Measurements from ENCODE around the gene AGPAT4.
"Not testable (repeated sequence)": the region's sequence is repeated elsewhere in the genome, so short reads cannot be mapped to it uniquely, and the experiment has no call there.

Gene AGPAT4, protein sequence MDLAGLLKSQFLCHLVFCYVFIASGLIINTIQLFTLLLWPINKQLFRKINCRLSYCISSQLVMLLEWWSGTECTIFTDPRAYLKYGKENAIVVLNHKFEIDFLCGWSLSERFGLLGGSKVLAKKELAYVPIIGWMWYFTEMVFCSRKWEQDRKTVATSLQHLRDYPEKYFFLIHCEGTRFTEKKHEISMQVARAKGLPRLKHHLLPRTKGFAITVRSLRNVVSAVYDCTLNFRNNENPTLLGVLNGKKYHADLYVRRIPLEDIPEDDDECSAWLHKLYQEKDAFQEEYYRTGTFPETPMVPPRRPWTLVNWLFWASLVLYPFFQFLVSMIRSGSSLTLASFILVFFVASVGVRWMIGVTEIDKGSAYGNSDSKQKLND

DNA sequence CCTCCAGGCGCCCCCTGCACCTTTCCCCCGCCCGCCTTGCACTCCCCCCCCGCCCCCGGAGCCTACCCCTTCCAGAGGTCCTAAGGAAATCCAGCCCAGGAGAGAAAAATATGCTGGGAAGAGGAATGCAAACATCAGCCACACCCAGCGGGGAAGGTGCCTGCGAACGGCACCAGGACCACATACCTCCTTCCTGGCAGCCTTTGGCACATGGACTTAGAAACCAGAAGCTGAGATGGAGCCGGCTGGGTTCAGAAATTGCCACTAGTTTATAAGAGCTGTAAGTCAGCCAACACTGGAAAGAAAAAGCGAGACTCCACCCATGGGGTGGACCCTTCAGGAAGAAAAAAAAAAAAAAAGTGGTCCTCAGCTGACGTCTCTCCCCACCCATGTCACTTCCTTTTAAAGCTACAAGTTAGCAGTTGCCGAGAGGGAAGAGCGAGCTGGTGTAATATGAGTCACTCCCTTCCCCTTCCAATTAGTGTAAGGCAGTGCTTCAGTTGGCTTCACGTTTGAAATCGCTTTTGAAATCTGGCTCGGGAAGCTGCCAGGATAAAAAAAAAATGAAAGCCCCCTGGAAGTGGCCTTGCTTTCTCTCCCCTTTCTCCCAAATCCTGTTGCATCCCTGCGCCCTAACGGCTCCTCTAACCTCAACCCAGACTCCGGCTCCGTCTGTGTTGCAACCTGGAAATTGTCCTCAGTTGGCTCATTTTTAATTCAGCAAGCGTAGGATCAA, at the start of gene AGPAT4:
Gene AGPAT4, minus strand, starts transcription at position 310 of the 736 bp plus-strand sequence. CDS start 41,848 bp downstream, outside the sequence.
- DNase-seq: no peak

DNA sequence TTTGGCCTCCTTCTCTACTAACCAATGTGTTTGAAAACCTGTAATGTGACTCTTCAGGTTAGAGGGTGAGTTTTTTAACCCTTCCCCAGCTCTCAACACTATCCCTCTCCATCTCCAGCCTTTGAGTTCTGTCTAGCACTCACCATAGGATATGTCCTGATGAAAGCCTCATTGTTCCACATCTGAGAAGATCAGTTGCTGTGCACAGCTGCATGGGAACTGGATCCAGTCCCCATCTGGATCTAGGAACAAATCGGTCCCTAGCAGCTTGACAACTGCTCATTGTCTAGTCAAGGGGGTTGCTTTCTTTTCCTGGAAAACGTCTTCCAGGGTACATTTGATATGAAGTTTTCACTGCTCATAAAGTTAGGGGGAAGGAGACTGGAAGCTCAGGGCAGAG, 45.4 kb upstream of the AGPAT4 start:
- DNase-seq: no peak

DNA sequence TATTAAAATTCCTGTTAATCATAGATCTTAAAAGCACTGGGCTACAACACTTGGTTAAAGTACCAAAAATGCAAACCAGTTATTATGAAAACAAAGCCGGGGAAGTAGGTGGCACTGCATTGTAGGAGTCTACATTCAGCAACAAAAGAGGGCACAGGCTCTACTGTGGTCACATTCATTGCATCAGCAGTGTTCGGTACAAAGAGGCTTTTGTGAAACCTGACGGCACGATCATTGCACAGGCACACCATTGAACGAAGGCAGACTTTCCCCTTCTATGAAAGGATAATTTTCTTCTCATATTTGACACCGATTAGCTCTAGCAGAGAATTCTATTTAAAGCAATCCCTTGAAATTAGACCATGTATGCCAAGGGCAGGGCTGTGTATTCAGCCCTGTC, 44.6 kb upstream of the AGPAT4 start:
- DNase-seq: no peak

DNA sequence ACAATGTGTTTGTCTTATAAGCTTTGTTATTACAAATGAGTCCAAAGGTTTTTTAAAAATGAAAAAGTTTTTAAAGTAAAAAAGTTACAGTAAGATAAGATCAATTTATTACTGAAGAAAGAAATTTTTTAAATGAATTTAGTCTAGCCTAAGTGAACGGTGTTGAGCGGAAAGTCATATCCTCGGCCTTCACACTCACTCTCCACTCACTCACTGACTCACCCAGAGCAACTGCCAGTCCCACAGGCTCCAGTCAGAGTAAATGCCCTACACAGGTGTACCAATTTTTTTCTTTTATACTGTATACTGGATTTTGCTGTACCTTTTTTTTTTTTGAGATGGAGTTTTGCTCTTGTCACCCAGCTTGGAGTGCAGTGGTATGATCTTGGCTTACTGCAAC, 42.7 kb upstream of the AGPAT4 start:
- no peak for DNase-seq

DNA sequence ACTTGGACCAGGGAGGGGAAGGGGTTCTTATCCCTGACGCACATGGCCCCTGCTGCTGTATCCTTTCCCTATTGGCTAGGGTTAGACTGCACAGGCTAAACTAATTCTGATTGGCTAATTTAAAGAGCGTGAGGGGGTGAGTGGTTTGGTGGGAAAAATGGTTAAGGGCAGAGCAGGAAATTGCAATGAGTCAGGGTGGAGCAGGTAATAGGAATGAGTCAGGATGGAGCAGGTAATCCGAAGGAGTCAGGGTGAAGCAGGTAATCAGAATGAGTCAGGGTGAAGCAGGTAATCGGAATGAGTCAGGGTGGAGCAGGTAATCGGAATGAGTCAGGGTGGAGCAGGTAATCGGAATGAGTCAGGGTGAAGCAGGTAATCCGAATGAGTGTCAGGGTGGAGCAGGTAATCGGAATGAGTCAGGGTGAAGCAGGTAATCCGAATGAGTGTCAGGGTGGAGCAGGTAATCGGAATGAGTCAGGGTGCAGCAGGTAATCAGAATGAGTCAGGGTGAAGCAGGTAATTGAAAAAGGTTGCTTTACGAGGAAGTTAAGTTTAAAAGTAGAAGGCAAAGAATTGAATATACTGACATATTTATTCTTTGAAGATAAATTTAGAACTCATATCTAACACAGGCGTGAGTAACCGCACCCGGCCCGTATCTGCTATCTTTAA, 41.5 kb upstream of the AGPAT4 start:
- DNase-seq: not testable (repeated sequence)

DNA sequence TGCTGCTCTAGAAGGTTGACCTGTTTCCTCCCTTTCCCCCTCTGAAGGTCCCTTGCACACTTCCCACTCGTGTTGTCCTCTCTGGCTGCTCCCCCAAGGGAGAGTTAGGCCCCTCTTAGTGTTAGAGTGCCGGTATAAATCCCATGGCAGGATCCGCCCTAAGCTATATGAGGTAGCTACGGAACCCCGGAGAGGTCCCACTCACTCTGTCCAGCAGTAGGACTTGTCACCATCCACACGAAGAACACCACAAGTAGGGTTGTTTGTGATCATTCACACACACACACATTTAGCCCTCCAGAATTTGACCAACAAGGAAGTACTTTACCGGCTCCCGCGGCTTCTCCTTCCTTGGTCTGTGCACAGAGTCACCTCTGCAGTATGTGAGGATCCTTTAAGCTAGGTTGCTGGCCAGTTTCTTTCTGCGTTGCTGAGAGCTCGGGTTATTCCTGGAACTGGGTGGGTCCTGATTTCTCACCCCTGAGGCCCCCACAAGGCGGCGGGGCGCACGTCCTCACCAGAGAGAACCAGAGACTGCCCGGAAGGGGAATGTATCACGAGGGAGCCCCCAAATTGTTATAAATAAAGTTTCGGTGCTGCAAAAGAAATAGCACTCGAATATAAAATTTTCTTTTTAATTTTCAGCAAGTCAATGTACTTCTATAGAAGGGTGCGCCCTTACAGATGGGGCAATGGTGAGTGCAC, 40.8 kb upstream of the AGPAT4 start:
- DNase-seq: not testable (repeated sequence)

DNA sequence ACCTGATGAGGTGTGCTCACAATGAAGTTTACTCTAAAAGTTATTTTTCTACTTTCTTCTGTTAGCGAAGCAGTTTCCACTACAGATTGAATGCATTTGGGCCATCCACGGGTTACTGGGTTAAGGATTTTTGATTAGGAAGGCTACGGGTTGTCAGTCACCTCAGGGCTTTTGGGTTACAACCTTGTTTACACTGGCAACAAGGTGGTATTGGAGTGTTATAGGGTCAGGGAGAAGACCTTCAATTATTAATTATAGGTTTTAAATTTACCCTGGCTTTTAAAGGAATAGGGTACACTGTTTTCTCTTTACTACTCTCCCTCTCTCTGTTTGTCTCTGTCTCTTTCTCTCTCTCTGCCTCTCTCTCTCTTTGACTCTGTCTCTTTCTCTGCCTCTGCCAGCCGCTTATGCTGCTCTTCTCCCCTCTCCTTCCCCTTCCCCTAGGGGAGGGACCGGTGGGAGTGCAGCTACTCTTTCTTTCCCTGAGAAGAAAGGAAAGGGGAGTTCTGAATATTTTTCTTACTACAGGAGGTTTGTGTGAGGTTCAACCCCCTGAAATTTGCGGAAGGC, 40.2 kb upstream of the AGPAT4 start:
- no peak for DNase-seq

DNA sequence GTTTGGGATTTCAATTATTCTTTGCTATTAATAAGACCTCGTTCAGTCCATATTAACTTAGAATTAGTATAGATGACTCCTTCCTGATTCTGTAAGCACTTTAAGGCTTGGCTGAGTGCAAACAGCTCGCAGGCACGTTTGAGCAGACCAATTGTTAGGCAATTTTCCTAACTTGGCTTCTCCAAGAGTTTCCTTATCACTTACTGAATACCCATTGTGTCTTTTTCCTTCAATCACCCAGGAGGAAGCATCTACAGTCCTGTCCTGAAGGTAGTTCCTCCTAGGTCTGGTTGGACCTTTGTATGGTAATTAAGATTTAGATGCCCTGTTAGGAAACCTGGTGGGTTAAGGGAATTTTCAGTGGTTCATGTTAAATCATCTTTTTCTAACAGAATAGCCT, 39.6 kb upstream of the AGPAT4 start:
- DNase-seq: not testable (repeated sequence)

DNA sequence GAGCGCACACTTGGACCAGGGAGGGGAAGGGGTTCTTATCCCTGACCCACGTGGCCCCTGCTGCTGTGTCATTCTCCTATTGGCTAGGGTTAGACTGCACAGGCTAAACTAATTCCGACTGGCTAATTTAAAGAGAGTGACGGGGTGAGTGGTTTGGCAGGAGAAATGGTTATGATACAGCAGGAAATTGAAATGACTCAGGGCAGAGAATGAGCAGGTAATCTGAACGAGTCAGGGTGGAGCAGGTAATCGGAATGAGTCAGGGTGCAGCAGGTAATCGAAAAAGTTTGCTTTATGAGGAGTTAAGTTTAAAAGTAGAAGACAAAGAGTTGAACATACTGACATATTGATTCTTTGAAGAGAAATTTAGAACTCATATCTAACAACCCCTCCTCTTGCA, 35.9 kb upstream of the AGPAT4 start:
- DNase-seq: not testable (repeated sequence)

DNA sequence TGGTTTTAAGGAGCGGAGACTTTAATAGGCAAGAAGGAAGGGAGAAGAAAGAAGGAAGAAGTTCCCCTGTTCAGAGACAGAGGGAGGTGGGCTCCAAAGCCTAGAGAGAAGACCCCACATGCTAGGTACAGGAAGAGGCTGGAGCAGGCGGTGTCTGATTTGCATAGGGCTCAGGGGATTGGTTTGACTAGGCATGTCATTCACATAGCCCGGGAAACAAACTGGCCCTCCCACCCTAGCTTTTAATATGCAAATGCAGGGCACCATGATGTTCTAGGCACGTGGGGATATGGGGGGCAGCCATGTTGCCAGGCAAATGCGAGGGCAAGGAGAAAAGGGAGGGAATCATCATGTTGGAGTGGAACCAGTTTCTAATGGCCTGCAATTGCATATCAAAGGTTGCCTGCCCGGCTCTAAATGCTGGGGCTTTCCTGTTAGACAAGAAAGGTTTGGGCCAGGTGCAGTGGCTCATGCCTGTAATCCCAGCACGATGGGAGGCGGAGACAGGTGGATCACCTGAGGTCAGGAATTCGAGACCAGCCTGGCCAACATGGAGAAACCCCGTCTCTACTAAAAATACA, 34.3 kb upstream of the AGPAT4 start:
- no peak for DNase-seq

DNA sequence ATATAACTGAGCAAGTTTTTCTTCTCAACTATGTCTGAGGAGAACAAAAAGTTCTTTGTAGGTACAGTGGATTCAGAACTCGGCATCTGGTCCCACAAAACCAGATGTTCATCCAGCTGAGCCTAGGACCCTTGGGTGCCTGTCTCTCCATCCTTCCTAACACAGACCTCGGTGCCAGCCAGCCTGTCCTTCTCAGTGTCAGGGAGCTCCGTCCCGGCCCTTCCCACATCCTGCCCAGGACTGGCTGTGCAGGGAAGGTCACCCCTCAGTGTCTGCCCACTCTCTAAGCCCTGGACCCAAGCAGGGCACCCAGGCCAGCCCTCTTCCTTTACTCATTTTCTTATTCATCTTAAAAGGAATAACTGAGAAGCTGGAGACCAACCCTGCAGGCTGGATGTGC, 32.0 kb upstream of the AGPAT4 start:
- no peak for DNase-seq

DNA sequence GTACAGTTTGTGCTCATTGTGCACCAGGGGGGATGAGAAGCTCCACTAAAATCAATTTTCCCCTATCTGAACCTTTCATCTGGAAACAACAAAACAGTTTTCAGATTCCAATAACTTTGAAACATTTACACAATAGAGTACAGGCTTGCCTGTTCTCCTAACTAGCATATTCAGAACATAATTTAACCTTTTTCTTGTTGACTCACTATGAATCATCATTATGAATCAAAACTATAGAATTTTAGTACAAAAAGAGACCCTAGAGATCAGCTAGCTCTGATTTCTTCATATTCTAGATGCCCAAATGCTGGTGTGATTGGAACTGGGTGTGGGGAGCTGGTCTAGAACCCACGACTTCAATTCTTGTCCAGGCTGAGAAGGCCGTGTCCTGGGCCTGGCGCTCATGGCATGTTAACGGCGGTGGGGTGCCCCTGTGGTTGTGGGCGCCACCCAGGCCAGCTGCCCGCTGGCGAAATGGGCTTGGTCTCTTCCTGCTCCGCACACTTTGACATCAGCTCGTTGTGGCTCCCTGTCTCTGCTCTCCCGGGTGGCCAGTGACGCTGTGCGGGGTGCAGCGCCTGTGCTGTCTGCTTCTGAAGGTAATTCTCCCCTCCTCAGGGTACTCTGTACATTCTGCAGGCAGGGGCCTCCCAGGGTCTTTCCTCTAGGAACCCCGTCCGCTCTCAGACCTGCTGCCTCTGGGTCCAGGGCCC, 29.9 kb upstream of the AGPAT4 start:
- DNase-seq: no peak

DNA sequence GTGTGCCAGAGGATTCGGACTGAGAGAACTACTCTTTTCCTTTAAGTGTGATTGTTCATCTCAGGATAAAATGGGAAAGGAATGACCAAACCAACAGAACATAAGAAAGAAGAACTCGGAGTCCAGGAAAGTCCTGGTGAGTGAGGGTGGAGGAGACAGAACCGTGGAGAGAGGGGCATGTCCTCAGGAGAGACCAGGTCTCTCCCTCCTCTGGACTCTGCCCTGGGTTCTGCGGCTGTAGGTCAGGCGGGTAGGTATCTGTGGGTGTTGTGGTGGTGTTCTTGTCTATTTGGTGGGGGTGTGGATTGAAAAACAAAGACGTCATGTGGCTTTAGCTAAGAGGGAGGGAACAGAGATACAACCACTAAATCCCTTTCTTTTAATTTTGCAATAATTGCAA, 29.1 kb upstream of the AGPAT4 start:
- no peak for DNase-seq

DNA sequence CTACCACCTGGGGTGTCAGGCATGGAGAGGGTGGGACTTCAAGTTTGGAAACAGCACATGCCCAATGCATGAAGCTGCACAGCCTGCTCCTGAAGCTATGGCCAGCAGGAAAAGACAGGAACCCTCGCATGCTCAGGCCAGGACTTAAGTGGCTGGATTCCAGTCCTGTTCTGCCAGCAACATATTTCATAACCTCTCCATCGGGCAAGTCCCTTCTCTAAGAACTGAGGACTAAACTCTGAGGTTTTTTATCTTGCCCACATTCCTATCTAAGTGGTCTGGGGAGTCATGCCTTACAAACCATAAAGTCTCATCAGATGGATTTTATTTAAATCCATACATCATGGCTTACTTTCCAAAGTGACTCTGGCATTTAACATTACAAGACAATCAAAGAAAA, 27.5 kb upstream of the AGPAT4 start:
- DNase-seq: no peak

DNA sequence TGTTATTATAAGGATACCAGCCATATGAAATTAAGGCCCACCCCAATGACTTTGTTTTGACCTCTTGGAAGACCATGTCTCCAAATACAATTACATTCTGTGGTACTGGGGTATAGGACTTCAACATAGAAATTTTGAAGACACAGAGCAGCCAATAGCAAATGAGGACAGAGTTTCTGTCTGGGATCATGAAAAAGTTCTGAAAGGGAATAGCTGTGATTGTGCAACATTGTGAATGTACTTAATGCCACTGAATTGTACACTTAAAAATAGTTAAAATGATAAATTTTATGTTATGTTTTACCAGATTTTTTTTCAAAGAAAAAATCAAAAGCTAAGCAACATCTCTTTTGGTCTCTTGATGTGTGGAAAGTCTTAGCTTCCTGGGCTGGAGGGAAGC, 27.0 kb upstream of the AGPAT4 start:
- DNase-seq: no peak

DNA sequence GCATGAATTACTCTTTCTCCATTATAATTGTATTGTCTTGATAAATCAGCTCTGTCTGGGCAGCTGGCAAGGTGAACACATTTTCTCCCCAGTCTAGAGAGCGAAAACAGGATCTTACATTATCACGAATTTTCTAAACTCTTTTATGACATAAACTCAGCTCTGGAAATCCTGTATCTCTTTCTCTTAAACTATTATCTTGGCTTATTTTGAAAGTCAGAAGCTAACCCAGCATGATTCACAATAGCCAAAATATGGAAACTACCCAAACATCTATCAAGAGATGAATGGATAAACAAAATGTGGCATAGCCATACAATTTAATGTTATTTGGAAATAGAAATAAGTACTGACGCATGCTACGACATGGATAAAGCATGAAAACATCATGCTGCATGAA, 25.9 kb upstream of the AGPAT4 start:
- no peak for DNase-seq

DNA sequence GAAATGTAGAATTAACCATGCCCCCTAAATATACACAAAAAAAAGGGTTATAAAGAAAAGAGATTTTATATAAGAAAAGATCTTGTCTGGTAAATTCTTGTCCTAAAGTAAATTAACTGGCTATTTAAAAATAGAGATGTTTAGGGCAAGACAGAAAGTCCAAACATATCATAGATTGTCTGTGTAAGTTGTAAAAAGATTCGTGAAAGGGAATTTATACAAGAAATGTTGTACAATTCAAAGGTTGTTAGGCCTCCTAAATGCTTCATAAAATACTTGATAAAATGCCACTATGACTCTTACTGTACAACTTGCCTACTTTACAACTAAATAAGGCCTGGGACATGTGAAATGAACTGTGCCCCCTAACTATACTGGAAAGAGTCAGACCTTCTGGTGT, 21.9 kb upstream of the AGPAT4 start:
- no peak for DNase-seq

DNA sequence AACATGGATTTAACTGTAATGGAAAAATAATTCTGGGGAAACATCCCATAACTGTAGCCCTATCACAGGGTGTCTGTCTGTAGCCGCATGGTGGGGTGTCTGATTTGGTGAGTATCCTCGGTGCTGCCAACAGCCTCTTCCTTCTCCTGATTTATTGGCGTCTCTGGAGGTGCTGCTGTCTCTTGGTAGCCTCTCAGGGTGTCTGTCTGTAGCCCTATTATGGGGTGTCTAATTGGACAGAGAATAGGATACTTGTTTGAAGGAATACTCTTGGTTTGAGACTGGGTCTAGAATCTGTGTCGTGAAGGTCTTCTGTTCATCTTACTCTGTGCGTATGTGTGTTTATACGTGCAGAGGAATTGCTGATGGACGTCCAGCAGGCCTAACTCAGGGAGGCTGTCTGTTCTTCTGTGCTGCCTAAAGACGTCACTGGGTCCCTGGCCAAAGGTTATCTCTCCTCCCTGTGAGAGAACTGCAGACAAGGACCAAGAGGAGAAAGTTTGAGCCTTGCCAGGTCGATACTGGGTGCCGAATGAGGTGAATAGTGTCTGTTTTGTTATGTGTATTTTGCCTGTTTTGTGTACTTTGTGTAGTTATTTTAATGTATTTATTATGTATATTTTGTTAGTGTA, 18.9 kb upstream of the AGPAT4 start:
- DNase-seq: no peak

DNA sequence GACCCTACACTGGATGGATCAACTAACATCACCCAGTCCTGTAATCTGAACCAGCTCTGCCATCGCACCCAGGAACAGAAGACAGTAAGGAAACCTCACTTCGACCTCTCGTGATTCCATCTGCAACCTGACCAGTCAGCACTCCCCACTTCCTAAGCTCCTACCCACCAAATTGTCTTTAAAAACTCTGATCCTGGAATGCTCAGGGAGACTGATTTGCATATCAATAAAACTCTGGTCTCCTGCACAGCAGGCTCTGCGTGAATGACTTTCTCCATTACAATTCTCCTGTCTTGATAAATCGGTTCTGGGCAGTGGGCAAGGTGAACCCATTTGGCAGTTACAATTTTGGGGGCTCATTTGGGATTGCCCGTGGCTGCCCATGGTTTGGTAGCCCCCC, 18.3 kb upstream of the AGPAT4 start:
- DNase-seq: no peak

DNA sequence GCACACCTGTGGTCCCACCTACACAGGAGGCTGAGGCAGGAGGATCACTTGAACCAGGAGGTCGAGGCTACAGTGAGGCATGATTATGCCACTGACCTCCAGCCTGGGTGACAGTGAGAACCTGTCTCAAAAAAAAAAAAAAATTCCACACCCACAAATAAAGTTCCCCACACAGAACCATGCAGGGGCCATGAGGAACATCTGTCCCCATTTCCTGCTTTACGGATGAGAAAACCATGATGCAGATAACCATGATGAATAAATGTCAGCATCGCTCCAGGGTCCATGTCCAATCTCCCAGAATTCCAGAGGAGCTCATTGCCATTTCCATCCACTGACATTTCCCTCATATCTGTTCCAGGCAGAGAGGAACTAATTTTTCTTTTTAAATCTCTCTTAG, 16.9 kb upstream of the AGPAT4 start:
- DNase-seq: no peak

DNA sequence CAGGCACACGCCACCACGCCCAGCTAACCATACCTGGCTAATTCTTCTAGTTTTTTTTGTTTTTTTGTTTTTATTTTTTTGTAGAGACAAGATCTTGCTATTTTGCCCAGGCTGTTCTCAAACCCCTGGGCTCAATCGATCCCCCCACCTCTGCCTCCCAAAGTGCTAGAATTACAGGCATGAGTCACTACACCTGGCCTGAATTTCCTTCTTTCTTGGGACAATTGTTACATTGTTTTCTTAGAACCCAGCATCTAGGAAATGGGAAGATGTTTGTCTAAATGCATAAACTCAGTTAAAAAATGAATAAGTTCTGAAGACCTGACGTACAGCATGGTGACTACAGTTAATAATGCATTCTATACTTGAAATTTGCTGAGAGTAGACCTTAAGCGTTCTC, 10.8 kb upstream of the AGPAT4 start:
- no peak for DNase-seq
